DMS114 treated with DMSO at 0.1 percent for 48 hours (cell line): ENCODE measurements around the gene TLE2.

Experiments
- DNase-seq: peaks from one replicate; lab custom pipeline; 2025; ENCODE audit not compliant: unreplicated experiment; lab: John Stamatoyannopoulos, UW

TLE2 gene

DNA sequence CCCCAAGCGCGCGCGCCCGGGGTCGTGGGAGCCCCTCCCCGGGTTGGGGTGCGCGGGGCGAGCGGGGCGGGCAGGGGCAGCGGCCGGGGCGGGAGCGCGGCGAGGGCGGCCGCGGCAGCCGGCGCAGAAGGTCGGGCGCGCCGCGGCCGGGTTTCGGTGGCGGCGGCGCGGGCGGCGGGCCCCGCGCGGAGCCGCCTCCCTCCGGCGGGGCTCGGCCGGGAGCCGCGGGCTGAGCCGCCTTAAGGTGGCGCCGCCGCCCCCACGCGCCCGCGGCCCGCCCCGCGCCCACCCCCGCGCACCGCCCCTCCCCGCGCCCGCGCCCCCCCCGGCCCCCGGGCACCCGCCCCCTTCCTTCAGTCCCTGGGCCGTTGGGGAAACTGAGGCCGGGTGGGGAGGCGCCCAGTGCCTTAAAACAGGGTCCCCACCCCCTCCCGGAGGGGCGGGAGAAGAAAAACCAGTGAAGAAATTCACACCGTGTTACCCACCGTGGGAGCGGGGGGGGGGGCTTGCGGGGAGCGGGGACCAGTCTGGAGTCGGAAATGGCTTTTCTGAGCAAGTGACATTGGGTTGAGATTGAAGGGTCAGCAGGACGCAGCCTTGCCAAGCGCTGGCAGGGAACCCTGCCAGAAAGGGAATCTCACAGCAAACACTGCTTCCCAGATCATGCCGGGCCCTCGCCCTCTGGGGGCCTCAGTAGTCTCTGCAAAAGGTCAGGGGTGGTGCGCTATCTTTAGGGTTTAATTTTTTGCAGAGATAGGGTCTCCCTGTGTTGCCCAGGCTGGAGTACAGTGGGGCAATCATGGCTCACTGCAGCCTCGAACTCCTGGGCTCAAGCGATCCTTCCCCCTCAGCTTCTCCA lies at the start of gene TLE2:
TSS of gene TLE2 (minus strand) at position 216 of the 859 bp plus-strand sequence. CDS start 376 bp downstream, outside the sequence.
- no peak for DNase-seq

DNA sequence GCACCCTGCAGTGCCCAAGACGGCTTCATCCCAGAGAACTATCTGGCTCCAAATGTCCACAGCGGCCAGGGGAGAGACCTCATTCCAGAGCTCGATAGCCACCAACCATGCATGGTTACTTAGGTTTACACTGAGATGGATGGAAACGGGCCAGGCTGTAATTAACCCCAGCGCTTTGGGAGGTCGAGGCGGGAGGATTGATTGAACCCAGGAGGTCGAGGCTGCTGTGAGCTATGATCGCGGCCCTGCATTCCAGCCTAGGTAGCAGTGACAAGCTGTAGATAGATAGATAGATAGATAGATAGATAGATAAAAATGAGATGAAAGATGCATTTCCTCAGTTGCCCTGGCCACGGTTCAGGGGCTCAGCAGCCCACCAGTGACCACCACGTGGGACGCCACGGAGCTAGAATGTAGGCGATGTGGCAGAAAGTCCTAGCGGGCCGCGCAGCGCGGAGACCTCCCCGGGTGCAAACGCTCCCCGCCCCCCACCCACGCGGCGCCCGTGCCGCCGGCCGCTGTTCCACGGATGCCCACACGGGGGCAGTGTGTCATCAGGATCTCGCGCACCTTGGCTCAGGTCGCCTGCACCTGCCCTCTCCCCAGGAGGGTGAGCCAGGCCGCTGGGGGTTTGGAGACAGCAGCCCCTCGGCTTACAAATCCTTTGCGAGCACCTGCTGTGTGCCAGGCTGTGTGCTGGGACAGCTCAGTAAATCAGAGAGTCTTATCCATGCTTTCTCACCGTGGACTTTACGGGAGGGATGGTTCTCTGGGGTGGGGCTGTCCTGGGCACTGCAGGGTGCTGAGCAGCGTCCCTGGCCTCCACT lies 46.7 kb upstream of the TLE2 start:
- no peak for DNase-seq

DNA sequence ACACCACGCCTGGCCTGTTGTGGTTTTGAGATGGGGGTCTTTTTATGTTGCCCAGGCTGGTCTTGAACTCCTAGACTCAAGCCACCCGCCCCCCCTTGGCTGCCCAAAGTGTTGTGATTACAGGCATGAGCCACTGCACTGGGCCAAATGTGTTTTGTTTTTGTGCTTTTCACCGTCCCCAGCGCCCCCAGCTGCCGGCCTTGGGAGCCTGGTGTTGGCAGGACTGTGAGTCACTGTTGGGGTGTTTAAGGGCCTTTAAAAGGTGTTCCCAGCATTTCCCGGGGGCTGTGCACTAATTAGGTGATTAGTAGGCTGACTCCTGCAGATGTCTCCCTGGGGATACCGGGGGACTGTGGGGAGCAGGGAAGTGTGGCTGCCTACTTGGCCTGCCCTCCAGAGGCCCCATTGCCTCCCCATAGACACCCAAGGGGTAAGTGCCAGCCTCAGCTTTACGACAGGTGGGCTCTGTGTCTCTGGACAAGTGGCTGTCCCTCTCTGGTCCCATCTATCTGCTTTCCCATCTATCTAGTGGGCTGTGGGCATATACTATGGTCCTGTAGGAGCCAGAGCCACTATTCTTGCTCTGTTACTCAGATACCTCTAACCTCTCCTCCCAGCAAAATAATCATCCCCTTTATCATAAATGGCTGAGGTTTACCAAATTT lies 45.0 kb upstream of the TLE2 start:
- DNase-seq, result no peak

DNA sequence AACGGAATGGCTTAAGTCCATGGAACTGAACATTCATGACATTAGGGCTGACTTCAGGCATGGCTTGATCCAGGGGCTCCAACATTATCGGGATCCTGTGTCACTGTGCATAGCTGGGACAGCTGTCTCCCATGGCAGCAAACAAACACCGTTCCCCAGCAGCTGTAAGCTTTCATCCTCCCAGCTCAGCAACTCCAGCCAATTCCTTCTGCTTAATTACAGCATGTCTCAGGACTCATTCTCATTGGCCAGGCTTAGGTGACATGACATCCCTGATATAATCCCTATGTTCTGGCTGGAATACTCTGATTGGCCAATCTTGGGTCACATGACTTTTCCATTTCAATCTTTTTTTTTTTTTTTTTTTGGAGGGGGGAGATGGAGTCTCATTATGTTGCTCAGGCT lies 44.1 kb upstream of the TLE2 start:
- no peak for DNase-seq

DNA sequence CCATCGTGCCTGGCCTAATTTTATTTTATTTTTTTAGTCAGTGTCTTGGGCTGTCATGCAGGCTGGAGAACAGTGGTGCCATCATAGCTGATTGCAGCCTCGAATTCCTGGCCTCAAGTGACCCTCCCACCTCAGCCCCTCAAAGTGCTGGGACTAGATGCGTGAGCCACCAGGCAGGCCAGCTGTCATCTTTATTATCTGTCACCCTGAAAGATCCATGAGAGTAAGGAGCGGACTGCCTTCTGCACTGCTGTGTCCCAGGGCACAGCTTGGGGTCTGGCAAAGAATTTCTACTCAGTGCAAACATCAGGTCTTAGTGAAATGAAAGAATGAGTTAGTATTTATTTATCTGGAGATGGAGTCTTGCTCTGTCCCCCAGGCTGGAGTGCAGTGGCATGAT lies 42.7 kb upstream of the TLE2 start:
- DNase-seq, result no peak

DNA sequence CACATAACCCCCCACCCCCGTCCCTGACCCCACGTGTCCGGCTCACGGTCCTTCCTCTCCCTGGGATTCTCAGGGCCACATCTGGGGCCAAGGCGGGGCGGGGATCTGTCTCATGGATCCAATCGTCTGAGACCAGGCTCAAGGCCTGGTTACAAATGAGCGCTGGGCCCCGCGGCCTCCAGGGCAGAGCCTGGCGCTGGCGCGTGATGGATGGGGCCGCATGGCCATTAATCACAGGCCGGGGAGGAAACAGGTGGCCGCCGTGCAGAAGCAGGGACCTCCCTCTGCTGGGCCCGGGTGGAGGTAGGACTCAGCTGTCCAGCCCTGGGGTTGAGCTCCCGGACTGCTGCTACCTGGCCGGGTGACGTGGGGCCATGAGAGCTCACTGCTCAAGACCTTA lies 39.0 kb upstream of the TLE2 start:
- no peak for DNase-seq

DNA sequence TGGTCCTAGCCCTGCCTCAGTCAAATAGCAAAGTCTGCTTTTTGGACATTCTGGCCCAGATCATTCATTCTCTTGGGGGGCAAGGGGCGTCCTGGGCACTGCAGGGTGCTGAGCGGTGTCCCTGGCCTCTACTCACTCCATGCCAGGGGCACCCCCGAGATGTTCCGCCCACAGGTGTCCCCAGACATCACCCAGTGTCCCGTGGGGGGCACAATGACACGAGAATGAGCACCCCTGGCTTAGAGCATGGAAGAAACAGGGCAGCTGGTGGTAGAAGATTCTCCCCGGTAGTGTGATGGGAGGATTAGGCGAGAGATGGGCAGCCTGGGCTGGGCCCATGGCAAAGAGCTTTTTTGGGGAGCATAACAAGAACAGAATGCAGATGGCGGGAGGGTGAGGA lies 38.5 kb upstream of the TLE2 start:
- no peak for DNase-seq

DNA sequence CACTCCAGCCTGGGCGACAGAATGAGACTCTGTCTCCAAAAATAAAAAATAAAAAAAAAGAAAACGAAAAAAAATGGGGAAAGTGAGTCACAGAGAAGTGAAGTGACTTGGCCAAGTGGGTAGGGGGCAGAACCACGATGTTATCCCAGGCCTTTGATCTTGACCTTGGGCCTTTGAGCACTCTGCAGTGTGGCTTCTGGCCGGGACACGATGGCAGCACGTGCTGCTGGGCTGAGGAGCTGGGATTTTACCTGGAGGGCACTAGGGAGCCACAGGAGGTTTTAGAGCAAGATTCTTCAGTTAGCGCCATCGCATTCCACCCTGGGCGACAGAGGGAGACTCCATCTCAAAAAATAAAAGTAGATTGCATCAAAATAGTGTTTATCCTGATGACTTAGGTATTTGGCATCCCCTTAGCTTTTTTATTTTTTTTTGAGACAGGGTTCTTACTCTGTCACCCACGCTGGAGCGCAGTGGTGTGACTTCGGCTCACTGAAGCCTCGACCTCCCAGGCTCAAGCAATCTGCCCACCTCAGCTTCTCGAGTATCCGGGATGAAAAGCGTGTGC lies 37.5 kb upstream of the TLE2 start:
- no peak for DNase-seq

DNA sequence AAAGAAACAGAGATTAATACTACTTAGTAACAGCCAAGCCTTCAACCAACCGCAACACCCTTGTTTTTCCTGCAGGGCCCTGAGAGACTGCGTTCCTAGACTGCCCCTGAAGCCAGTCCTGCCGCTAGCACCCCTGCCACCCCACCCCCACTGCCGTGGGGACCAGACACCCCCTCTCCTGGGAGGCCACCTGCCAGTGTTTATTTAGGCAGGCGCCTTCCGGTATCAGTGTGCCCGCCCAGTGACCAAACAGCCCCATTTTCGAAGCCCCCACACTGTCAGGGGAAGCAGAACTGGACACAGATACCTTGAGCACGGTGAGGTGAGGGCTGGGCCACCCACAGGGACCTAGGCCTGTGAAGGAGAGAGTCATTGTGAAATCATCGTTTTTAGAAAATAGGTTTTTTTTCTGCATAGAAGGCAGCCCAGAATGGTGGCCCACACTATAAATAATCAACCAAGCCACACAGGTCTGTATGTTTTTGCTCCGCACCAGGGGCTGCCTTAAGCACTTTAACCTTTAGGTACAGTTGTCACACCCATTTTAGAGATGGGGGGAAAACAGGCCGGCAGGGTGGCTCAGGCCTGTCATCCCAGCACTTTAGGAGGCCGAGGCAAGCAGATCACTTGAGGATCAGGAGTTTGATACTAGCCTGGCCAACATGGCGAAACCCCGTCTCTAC lies 36.7 kb upstream of the TLE2 start:
- DNase-seq, result no peak

DNA sequence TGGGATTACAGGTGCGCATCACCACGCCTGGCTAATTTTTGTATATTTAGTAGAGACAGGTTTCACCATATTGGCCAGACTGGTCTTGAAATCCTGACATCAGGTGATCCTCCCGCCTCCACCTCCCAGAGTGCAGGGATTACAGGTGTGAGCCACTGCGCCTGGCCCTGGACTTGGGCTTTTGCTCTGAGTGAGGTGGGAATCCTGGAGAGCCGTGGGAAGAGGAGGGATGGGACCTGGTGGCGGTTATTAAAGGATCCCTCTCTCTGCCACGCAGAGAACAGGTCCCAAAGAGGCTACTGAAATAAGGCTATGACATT lies 34.9 kb upstream of the TLE2 start:
- no peak for DNase-seq

DNA sequence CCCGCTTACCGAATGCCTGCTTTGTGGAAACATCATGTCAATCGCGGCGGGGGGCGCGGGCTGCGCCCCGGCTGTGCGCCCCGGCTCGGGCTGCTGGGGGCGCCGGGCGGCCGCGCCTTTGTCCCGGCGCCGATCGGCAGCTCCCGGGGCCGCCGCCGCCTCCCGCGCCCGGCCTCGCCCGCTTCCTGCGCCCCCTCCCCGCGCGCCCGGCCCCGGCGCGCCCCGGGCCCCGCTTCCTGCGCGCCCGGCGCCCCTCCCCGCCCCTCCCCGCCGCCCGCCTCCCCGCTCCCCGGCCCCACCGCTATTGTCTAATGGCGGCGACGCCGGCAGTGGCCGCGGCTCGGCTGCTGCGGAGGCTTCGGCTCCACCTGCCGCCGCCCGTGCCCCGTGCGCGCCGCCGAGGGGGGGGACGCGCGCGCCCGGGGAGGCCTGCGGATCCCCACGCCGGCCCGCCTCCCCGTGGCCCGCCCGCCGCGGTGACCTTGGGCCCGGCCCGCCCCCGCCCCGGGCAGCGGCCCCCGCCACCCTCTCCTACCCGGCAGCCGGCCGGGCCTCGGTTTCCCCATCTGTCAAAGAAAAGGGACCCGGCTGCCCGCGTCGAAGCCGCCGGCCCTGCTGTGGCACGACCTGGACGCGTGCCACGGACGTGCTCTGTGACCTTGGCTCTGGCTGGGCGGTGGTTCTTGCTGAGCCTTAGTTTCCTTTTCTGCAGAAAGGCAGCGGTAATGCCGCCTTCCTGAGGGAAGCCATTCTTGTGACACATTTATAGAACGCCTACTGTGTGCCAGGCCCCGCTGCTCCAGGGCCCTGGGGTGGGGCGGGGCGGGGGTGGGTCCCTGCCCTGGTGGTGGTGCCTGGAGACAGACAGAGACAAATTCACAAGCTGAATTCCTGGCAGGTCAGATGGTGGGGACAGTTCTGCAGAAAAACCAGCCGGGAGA lies 33.4 kb upstream of the TLE2 start, which contains the start of gene TLE5:
TSS of gene TLE5 (minus strand) at position 331 of the 941 bp plus-strand sequence. CDS start at position 36, 295 bp downstream.
- no peak for DNase-seq

DNA sequence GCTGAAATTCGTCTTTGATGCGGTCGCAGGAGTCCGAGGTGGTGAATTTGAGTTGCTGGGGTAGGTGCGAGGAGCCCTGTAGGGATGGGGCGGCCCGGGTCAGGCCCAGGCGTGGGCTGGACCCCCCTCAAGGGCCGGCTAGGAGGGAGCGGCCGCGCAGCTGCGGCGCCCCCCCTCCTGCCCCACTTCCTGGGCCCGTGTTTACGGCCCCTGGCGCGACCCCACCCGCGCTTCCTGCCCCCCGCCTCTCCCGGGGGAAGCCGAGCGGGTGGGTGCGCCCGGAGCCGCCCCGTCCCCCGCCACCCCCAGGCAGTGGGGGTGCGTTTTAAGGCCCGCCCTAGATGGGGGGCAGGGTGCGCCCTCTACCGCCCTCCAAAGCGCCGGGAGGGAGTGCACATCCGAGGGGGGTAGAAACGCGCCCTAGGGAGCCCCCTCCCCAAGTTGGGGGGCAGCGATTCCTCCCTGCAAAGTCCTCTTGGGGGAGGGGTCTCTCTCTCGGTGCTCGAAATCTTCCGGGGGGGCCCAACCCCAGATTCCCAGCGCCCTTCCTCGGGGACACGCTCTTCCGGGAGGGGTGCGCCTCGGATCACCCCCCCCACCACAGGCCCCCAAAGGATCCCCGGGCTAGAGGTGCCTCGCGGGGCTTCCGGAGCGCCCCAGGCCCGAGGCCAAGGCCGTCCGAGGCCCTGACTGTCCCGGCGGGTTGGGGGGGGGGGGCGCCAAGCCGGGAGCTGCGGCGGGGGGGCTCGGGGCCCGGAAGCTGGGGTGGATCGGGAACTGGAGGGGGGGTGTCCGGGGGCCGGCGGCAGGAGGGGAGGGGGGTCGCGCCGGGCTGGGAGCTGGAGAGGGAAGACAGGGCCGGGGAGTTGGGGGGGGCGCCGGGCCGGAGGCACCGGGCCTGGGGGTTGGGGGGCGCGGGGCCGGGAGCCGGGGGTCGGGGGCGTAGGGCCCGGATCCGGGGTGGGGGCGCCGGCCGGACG lies 32.4 kb upstream of the TLE2 start:
- DNase-seq, result no peak

DNA sequence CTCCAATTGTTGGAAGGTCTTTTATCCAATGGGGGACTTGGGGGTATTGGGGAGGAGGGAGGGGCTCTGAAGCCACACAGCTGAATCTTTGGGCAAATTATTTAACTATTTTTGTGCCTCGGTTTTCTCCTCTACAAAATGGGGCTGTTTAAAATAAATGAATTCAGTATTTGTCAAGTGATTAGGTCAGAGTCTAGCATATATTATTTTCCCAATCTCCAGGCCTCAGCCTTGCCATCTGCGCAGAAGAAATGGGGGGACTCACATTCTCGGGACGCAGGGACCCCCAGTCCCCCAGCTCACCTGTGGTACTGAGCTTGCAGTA lies 31.7 kb upstream of the TLE2 start:
- DNase-seq, result no peak

DNA sequence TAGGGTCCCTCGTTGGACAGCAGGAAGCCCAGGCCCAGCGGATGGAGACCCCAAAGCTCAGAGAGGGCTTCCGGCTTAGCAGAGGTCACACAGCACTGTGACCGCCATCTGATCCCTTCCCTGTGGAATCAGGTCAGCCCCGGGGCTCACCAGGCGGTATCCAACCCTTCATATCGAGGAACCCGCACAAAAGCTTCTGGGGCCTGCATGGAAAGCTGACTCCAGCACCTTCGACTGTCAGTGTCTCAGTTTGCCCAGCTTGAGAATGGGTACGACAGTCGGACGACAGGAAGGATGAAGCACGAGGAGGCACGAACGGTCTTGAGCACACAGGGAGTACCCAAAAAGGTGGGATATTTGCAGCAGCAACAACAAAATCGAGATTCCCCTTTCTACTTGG lies 30.6 kb upstream of the TLE2 start:
- no peak for DNase-seq

DNA sequence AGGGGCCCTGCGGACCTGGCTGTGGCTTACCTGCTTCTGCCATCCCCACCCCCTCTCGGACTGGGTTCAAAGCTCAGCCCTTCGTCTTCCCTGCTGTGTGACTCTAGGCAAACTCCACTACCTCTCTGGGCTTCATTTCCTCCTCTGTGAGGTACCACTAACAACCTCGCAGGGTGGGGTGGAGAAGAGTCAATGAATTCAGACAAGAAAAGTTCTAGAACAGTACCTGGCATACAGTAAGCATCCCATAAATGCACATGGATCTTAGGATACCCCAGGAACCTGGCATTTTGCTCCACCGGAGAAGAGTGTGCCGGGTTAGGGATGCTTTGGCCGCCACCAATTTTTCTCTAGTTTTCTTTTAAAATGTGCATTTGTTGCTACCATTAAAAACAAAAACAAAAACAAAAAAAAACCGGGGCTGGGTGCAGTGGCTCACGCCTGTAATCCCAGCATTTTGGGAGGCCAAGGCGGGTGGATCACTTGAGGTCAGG lies 29.8 kb upstream of the TLE2 start:
- DNase-seq, result no peak

DNA sequence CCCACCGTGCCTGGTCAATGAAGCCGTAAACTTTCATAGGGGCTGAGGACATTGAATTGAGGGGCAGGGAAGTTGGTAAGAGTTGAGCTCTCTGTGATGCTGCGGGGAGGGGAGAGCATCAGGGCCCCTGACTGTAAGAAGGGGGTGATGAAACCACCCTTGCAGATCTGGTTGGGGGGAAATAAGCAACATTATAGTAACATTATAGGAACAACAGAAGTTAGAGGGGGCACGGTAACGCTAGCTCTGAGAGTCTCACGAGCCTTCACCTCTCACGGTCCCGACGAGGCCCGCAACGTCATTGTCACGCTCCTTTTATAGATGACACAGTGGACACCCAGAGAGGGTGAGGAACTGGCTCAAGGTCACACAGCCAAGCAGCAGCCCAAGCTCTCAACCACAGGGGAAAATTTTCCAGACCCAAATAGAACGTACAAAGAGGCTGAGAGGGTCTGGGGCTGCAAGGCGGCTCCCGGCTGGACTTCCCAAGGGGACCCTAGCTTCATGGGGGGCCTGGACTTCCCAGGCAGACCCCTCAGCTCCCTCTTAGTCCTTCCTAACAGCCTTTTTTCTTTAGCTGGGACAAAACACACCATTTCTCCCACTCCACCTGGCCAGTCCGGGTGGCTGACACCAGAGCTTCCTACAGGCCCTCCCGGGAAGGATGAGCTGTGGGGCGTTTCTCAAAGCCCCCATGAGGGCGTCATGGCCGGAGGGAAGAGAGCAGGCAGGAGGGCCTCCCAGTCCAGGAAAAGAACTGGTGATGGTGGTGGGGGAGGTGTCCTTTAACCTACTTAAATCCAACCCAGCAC lies 29.1 kb upstream of the TLE2 start:
- DNase-seq, result no peak

DNA sequence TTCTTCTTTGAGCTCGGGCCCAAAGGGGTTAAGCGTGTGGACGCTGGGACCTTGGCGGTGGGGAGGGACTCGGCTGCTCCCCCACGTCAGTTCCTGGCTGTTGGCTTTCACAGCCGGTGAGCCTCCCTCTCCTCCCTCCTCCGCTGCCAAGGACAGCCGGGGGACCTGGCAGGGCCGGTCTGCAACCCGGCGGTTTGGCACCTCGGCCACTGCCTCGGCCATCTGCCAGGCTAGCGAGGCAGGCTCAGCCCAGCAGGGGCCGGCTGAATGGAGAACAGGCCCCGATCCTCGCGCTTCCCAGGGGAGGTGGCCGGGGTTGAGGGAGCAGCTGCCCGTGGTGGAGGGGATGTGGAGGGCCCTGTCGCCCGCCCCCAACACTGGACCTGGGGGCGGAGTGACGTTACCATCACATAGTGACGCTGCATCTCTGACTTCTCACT lies 28.2 kb upstream of the TLE2 start:
- DNase-seq, result no peak
